Measurements from ENCODE around the gene CCDC134.

DNA sequence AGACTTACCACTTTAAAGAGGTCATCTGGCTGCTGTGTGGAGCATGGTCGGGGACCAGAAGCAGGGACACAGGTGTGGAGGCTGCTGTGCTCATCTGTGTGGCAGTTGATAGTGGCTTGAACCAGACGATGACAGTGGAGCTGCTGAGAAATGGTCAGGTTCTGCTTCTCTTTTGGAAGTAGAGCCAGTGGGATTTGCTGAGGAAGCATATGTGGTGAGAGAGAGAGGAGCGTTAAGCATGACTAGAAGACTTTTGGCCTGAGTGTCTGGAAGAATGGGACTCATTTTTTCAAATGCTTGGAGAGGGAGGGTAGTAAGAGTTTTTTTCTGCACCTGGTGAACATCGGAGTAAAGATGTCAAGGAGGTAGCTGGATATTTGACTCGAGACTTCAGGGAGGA is 20.0 kb downstream of the CCDC134 start:
- no peak for TF ChIP-seq SCRT2 (tag by site-specific recombination; IDR thresholded peaks at IDR 0.05)
- no peak for TF ChIP-seq ZNF433 (tag by site-specific recombination; IDR thresholded peaks at IDR 0.05; ENCODE audit: low read depth)
- TF ChIP-seq, protein P1, sequence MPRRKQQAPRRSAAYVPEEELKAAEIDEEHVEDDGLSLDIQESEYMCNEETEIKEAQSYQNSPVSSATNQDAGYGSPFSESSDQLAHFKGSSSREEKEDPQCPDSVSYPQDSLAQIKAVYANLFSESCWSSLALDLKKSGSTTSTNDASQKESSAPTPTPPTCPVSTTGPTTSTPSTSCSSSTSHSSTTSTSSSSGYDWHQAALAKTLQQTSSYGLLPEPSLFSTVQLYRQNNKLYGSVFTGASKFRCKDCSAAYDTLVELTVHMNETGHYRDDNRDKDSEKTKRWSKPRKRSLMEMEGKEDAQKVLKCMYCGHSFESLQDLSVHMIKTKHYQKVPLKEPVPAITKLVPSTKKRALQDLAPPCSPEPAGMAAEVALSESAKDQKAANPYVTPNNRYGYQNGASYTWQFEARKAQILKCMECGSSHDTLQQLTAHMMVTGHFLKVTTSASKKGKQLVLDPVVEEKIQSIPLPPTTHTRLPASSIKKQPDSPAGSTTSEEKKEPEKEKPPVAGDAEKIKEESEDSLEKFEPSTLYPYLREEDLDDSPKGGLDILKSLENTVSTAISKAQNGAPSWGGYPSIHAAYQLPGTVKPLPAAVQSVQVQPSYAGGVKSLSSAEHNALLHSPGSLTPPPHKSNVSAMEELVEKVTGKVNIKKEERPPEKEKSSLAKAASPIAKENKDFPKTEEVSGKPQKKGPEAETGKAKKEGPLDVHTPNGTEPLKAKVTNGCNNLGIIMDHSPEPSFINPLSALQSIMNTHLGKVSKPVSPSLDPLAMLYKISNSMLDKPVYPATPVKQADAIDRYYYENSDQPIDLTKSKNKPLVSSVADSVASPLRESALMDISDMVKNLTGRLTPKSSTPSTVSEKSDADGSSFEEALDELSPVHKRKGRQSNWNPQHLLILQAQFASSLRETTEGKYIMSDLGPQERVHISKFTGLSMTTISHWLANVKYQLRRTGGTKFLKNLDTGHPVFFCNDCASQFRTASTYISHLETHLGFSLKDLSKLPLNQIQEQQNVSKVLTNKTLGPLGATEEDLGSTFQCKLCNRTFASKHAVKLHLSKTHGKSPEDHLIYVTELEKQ (tag by site-specific recombination; IDR thresholded peaks at IDR 0.05; ENCODE audit: borderline replicate concordance), result no peak
- no peak for TF ChIP-seq ZBTB49 (tag by site-specific recombination; IDR thresholded peaks at IDR 0.05; ENCODE audit: low read depth)
- TF ChIP-seq ZNF677 (tag by site-specific recombination; IDR thresholded peaks at IDR 0.05), result no peak
- no peak for TF ChIP-seq ZNF148 (tag by site-specific recombination; IDR thresholded peaks at IDR 0.05; ENCODE audit: borderline replicate concordance)
- TF ChIP-seq AEBP2 (tag by site-specific recombination; IDR thresholded peaks at IDR 0.05; ENCODE audit: borderline replicate concordance), result no peak
- TF ChIP-seq, protein P2, sequence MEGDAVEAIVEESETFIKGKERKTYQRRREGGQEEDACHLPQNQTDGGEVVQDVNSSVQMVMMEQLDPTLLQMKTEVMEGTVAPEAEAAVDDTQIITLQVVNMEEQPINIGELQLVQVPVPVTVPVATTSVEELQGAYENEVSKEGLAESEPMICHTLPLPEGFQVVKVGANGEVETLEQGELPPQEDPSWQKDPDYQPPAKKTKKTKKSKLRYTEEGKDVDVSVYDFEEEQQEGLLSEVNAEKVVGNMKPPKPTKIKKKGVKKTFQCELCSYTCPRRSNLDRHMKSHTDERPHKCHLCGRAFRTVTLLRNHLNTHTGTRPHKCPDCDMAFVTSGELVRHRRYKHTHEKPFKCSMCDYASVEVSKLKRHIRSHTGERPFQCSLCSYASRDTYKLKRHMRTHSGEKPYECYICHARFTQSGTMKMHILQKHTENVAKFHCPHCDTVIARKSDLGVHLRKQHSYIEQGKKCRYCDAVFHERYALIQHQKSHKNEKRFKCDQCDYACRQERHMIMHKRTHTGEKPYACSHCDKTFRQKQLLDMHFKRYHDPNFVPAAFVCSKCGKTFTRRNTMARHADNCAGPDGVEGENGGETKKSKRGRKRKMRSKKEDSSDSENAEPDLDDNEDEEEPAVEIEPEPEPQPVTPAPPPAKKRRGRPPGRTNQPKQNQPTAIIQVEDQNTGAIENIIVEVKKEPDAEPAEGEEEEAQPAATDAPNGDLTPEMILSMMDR (tag by site-specific recombination; IDR thresholded peaks at IDR 0.05), result no peak
- no peak for TF ChIP-seq YY1 (tag by site-specific recombination; IDR thresholded peaks at IDR 0.05)
- TF ChIP-seq ZBTB10 (tag by site-specific recombination; IDR thresholded peaks at IDR 0.05), result no peak
- no peak for TF ChIP-seq ZNF133 (tag by site-specific recombination; IDR thresholded peaks at IDR 0.05)
- no peak for TF ChIP-seq ZBTB48 (tag by site-specific recombination; IDR thresholded peaks at IDR 0.05)
- TF ChIP-seq ZSCAN5A (tag by site-specific recombination; IDR thresholded peaks at IDR 0.05), result no peak
- no peak for TF ChIP-seq ZBTB21 (tag by site-specific recombination; IDR thresholded peaks at IDR 0.05)

Measured in HEK293 (cell line).